ENCODE results near the gene MEPCE. TPM values are rescaled to one million over a fixed set of nuclear protein-coding genes. Genes with fewer than 3 reads are reported as not detected.

Gene MEPCE
- total and polyA plus RNA-seq, 2 of the 8 experiments (the other 6 are each of a cell fraction or from before 2014, with no cell fraction given): 22.8 to 48.8 TPM

DNA sequence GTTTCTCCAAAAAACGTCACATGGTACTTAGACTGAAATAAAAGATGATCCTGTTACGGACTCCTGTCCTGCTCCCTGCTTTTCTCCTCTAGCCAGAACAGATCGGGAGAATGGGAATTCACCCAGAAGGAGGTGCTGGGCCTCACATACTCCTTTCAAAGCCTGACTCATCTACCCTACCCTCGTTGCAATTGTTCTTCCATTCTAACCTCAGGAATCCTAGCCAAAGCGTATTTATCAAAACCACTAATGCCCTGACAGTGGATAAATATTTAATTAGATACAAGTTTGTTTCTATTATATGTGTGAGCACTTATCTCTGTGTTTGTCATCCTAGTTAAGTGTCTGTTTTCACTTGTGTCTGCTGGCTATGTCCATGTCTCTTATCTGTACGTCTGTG, 22.9 kb upstream of the MEPCE start (continued):
- no peak for TF ChIP-seq SRF (IDR thresholded peaks at IDR 0.05; ENCODE audit: low read depth, low read length)
- no peak for TF ChIP-seq POU5F1 (IDR thresholded peaks at IDR 0.05; ENCODE audit: low read depth, low read length)

All from H1 (cell line).